Stimulated activated CD4-positive, alpha-beta T cell treated with anti-CD3 and anti-CD28 coated beads, TNF-alpha, amount 100 ng/mL, for 1 hour (primary cell): ENCODE data around the gene PPP2R2C.

Experiments
- DNase-seq, 3 donors: peaks; one replicate each; pipeline ENCODE4 v3.0.0-alpha.2; 2020; ENCODE audit warnings: low read depth in 3 of 3, low spot score in 1 of 3

PPP2R2C gene

GRCh38 chr4:6426571-6427438 lies 45.6 kb downstream of the PPP2R2C start:
- no peak for DNase-seq

GRCh38 chr4:6425911-6426310 lies 46.5 kb downstream of the PPP2R2C start:
- no peak for DNase-seq

GRCh38 chr4:6425336-6425735 lies 47.1 kb downstream of the PPP2R2C start:
- no peak for DNase-seq

GRCh38 chr4:6424425-6424824 lies 48.0 kb downstream of the PPP2R2C start:
- no peak for DNase-seq

- no peak for DNase-seq
Observed at GRCh38 chr4:6423575-6423974, 48.8 kb downstream of the PPP2R2C start.

GRCh38 chr4:6422866-6423265 lies 49.5 kb downstream of the PPP2R2C start:
- DNase-seq, result no peak

- DNase-seq, result no peak
Observed at GRCh38 chr4:6422105-6422504, 50.3 kb downstream of the PPP2R2C start.

GRCh38 chr4:6421397-6421796 lies 51.0 kb downstream of the PPP2R2C start:
- DNase-seq, result no peak

- no peak for DNase-seq
Observed at GRCh38 chr4:6420972-6421371, 51.4 kb downstream of the PPP2R2C start.

GRCh38 chr4:6420036-6420435 lies 52.4 kb downstream of the PPP2R2C start:
- no peak for DNase-seq

- DNase-seq, result no peak
Observed at GRCh38 chr4:6419452-6420028, 52.9 kb downstream of the PPP2R2C start.

- DNase-seq, result no peak
Observed at GRCh38 chr4:6418193-6418755, 54.1 kb downstream of the PPP2R2C start.

GRCh38 chr4:6417516-6418050 lies 54.8 kb downstream of the PPP2R2C start:
- DNase-seq, result no peak

GRCh38 chr4:6416518-6417286 lies 55.7 kb downstream of the PPP2R2C start:
- DNase-seq, result no peak

GRCh38 chr4:6415031-6415705 lies 57.2 kb downstream of the PPP2R2C start:
- no peak for DNase-seq

- DNase-seq, result no peak
Observed at GRCh38 chr4:6414578-6414977, 57.8 kb downstream of the PPP2R2C start.

GRCh38 chr4:6410664-6411063 lies 61.8 kb downstream of the PPP2R2C start:
- no peak for DNase-seq

GRCh38 chr4:6410068-6410467 lies 62.3 kb downstream of the PPP2R2C start:
- no peak for DNase-seq

- no peak for DNase-seq
Observed at GRCh38 chr4:6409381-6409780, 63.0 kb downstream of the PPP2R2C start.

GRCh38 chr4:6408263-6408662 lies 64.2 kb downstream of the PPP2R2C start:
- DNase-seq, result no peak

- DNase-seq, result no peak
Observed at GRCh38 chr4:6405397-6405706, 67.1 kb downstream of the PPP2R2C start.
